NCI-H2029 treated with DMSO at 0.1 percent for 48 hours (cell line): ENCODE data around the gene SAYSD1.

Experiments used
- DNase-seq: peaks from one replicate; lab custom pipeline; 2025; lab: John Stamatoyannopoulos, UW

SAYSD1 gene

GRCh38 chr6:39108041-39108839 lies 6.7 kb downstream of the SAYSD1 start:
- DNase-seq: no peak

- no peak for DNase-seq
Measured at GRCh38 chr6:39107641-39108040, 7.3 kb downstream of the SAYSD1 start.

GRCh38 chr6:39107034-39107433 lies 8.0 kb downstream of the SAYSD1 start:
- DNase-seq: no peak

GRCh38 chr6:39104528-39104927 lies 10.5 kb downstream of the SAYSD1 start:
- peak; percentile 31 for DNase-seq

GRCh38 chr6:39102821-39103136 lies 12.2 kb downstream of the SAYSD1 start:
- no peak for DNase-seq

GRCh38 chr6:39102071-39102820 lies 12.7 kb downstream of the SAYSD1 start:
- DNase-seq: peak; percentile 51

GRCh38 chr6:39100358-39100757 lies 14.6 kb downstream of the SAYSD1 start:
- DNase-seq: no peak

GRCh38 chr6:39095578-39095977 lies 19.4 kb downstream of the SAYSD1 start:
- DNase-seq: no peak

GRCh38 chr6:39093149-39093708 lies 21.8 kb downstream of the SAYSD1 start:
- no peak for DNase-seq

GRCh38 chr6:39092124-39092523 lies 22.9 kb downstream of the SAYSD1 start:
- peak; percentile 22 for DNase-seq

- DNase-seq: no peak
Measured at GRCh38 chr6:39091220-39091619, 23.8 kb downstream of the SAYSD1 start.

- no peak for DNase-seq
Measured at GRCh38 chr6:39090036-39090435, 24.9 kb downstream of the SAYSD1 start.

- DNase-seq: no peak
Measured at GRCh38 chr6:39088331-39088730, 26.7 kb downstream of the SAYSD1 start.

GRCh38 chr6:39087197-39087596 lies 27.8 kb downstream of the SAYSD1 start:
- no peak for DNase-seq

- no peak for DNase-seq
Measured at GRCh38 chr6:39086711-39087110, 28.3 kb downstream of the SAYSD1 start.

GRCh38 chr6:39086294-39086693 lies 28.7 kb downstream of the SAYSD1 start:
- no peak for DNase-seq

GRCh38 chr6:39085129-39085797 lies 29.7 kb downstream of the SAYSD1 start:
- DNase-seq: no peak

- no peak for DNase-seq
Measured at GRCh38 chr6:39084506-39084905, 30.5 kb downstream of the SAYSD1 start.

GRCh38 chr6:39083231-39083634 lies 31.8 kb downstream of the SAYSD1 start:
- peak; percentile 81 for DNase-seq

GRCh38 chr6:39082310-39082709 lies 32.7 kb downstream of the SAYSD1 start:
- no peak for DNase-seq

GRCh38 chr6:39080246-39080875 lies 34.6 kb downstream of the SAYSD1 start:
- no peak for DNase-seq
